ENCODE data around the gene TMEM218.
A peak's percentile ranks its signal among the peaks of the same experiment; 100 is the strongest.
"Not testable (repeated sequence)": the region's sequence is repeated elsewhere in the genome, so short reads cannot be mapped to it uniquely, and the experiment has no call there.

The TMEM218 gene

GRCh38 chr11:125128450-125128849 is 17.0 kb upstream of the TMEM218 start:
- no peak for DNase-seq

- no peak for DNase-seq
Observed at GRCh38 chr11:125124618-125124992, 13.2 kb upstream of the TMEM218 start.

- DNase-seq, result peak; percentile 49
Observed at GRCh38 chr11:125123947-125124617, 12.7 kb upstream of the TMEM218 start.

GRCh38 chr11:125123194-125123946 is 11.9 kb upstream of the TMEM218 start:
- no peak for DNase-seq

GRCh38 chr11:125117429-125117828 is 6.0 kb upstream of the TMEM218 start:
- DNase-seq, result no peak

- no peak for DNase-seq
Observed at GRCh38 chr11:125114518-125114917, 3.1 kb upstream of the TMEM218 start.

GRCh38 chr11:125112208-125112604 is 780 bp upstream of the TMEM218 start:
- no peak for DNase-seq

- no peak for DNase-seq
Observed at GRCh38 chr11:125111001-125111342, 454 bp downstream of the TMEM218 start.

GRCh38 chr11:125110506-125110905 is 920 bp downstream of the TMEM218 start:
- DNase-seq, result peak; percentile 14

- no peak for DNase-seq
Observed at GRCh38 chr11:125108469-125108868, 3.0 kb downstream of the TMEM218 start.

- no peak for DNase-seq
Observed at GRCh38 chr11:125105926-125106325, 5.5 kb downstream of the TMEM218 start.

- no peak for DNase-seq
Observed at GRCh38 chr11:125102510-125102909, 8.9 kb downstream of the TMEM218 start.

- no peak for DNase-seq
Observed at GRCh38 chr11:125102025-125102424, 9.4 kb downstream of the TMEM218 start.

GRCh38 chr11:125101596-125101995 is 9.8 kb downstream of the TMEM218 start:
- DNase-seq, result no peak

- DNase-seq, result no peak
Observed at GRCh38 chr11:125100136-125100535, 11.3 kb downstream of the TMEM218 start.

- DNase-seq, result no peak
Observed at GRCh38 chr11:125094731-125095130, 16.7 kb downstream of the TMEM218 start.

- no peak for DNase-seq
Observed at GRCh38 chr11:125093502-125093901, 17.9 kb downstream of the TMEM218 start.

GRCh38 chr11:125092669-125093068 is 18.8 kb downstream of the TMEM218 start:
- DNase-seq, result no peak

- DNase-seq, result no peak
Observed at GRCh38 chr11:125091877-125092664, 19.4 kb downstream of the TMEM218 start.

GRCh38 chr11:125091247-125091876 is 20.1 kb downstream of the TMEM218 start:
- DNase-seq, result peak; percentile 20

- DNase-seq, result no peak
Observed at GRCh38 chr11:125090816-125091215, 20.6 kb downstream of the TMEM218 start.

GRCh38 chr11:125090151-125090550 is 21.3 kb downstream of the TMEM218 start:
- not testable (repeated sequence) for DNase-seq

- DNase-seq, result not testable (repeated sequence)
Observed at GRCh38 chr11:125089481-125089880, 21.9 kb downstream of the TMEM218 start.

All from CD4-positive, alpha-beta T cell treated with Interleukin-17A for 1 hour (primary cell).